Keratinocyte (primary cell): ENCODE measurements around the gene TPSAB1. TPM values are rescaled to one million over a fixed set of nuclear protein-coding genes. Genes with fewer than 3 reads are reported as not detected.

ENCODE experiments used
- DNase-seq: peaks from one replicate; pipeline ENCODE4 v3.0.0-alpha.2; 2011; ENCODE audit warnings: low read depth, missing footprints, low spot score
- FAIRE-seq: peaks from 2 replicates; lab custom pipeline; 2011; peaks lifted over from hg19 to GRCh38; lab: Jason Lieb, UNC
- H2AFZ ChIP-seq: 2 replicates; pipeline ENCODE4 v1.6.0; 2012; ENCODE audit warnings: low read length, control low read depth, inconsistent platforms; ENCODE audit not compliant: control insufficient read depth
- H3K27ac ChIP-seq: 2 replicates; pipeline ENCODE4 v1.5.1; 2011; ENCODE audit warnings: low read length; ENCODE audit not compliant: control insufficient read depth, insufficient read depth
- H3K27me3 ChIP-seq: 3 replicates; pipeline ENCODE4 v1.6.0; 2011; ENCODE audit warnings: low read length; ENCODE audit not compliant: control insufficient read depth, insufficient read depth; ENCODE audit errors: extremely low read depth
- H3K36me3 ChIP-seq, 2 experiments: 2 replicates in 1 of 2; 3 replicates in 1 of 2; pipeline ENCODE4 v1.5.1; 2011; ENCODE audit warnings: low read length in 2 of 2, mild to moderate bottlenecking in 1 of 2; ENCODE audit not compliant: control insufficient read depth in 2 of 2, insufficient read depth in 2 of 2; ENCODE audit errors: extremely low read depth in 1 of 2
- H3K4me1 ChIP-seq: 3 replicates; pipeline ENCODE4 v1.5.1; 2011; ENCODE audit warnings: low read length; ENCODE audit not compliant: control insufficient read depth, insufficient read depth; ENCODE audit errors: extremely low read depth
- H3K4me2 ChIP-seq: 3 replicates; pipeline ENCODE4 v1.6.0; 2011; ENCODE audit warnings: low read depth, low read length; ENCODE audit not compliant: control insufficient read depth, insufficient read depth; ENCODE audit errors: extremely low read depth
- H3K4me3 ChIP-seq, 3 experiments: fragments of 200-600 bp in 1 of 3; sonication (generic) in 1 of 3; 2 replicates in 2 of 3; 3 replicates in 1 of 3; pipeline ENCODE4 v1.5.1; 2011 to 2016; ENCODE audit warnings: low read length in 3 of 3, mild to moderate bottlenecking in 3 of 3, control low read depth in 2 of 3, inconsistent platforms in 1 of 3, low read depth in 1 of 3, mixed read lengths in 1 of 3, mixed run types in 1 of 3, moderate library complexity in 1 of 3; ENCODE audit not compliant: control insufficient read depth in 2 of 3, insufficient read depth in 2 of 3; ENCODE audit errors: extremely low read depth in 1 of 3
- H3K79me2 ChIP-seq: 2 replicates; pipeline ENCODE4 v1.6.0; 2012; ENCODE audit warnings: low read length; ENCODE audit not compliant: control insufficient read depth, insufficient read depth
- H3K9ac ChIP-seq: 3 replicates; pipeline ENCODE4 v1.6.0; 2011; ENCODE audit warnings: low read length; ENCODE audit not compliant: control insufficient read depth, insufficient read depth; ENCODE audit errors: extremely low read depth
- H3K9me1 ChIP-seq: 3 replicates; pipeline ENCODE4 v1.6.0; 2011; ENCODE audit warnings: low read length; ENCODE audit not compliant: control insufficient read depth, insufficient read depth; ENCODE audit errors: extremely low read depth
- H3K9me3 ChIP-seq: 2 replicates; pipeline ENCODE4 v1.5.1; 2012; ENCODE audit warnings: low read depth, low read length; ENCODE audit not compliant: control insufficient read depth
- H4K20me1 ChIP-seq: 3 replicates; pipeline ENCODE4 v1.6.0; 2011; ENCODE audit warnings: low read length; ENCODE audit not compliant: control insufficient read depth, insufficient read depth; ENCODE audit errors: extremely low read depth
- EZH2 ChIP-seq: IDR thresholded peaks from one replicate; pipeline ENCODE4 v1.6.1; 2012; ENCODE audit warnings: inconsistent platforms, mild to moderate bottlenecking, low read length, moderate library complexity
- dilution Hi-C: fragments of 300-500 bp; cut with MboI; formaldehyde crosslinking; loops from one replicate; pipeline ENCODE4 v1.7.0; 2020; ENCODE audit warnings: low sequenced_read_pairs; ENCODE audit not compliant: extremely low pct_ligation_motif_present
- polyA plus RNA-seq, 5 experiments: library from polyadenylated mRNA; depleted of rRNA in 3 of 5; stranded (reverse) in 3 of 5; stranded (forward) in 1 of 5; unstranded in 1 of 5; fragments of >200 nt; gene quantifications; 1 replicate in 1 of 5; 2 replicates in 3 of 5; 3 replicates in 1 of 5; pipeline versions ENCODE4 v1.2.1 to v1.2.3, GENCODE V29; 2011 to 2012; ENCODE audit warnings: missing spikeins in 2 of 5, low read depth in 1 of 5, low replicate concordance in 1 of 5
- TF ChIP-seq, protein P1 (sequence below), 3 experiments: IDR thresholded peaks in 1 of 3; conservative IDR thresholded peaks in 1 of 3; optimal IDR thresholded peaks in 1 of 3; 2 replicates in 2 of 3; 3 replicates in 1 of 3; pipeline versions ENCODE3 to v1.5.1; 2011; ENCODE audit warnings: low read length in 3 of 3, mild to moderate bottlenecking in 3 of 3, moderate library complexity in 2 of 3, control low read depth in 1 of 3, inconsistent platforms in 1 of 3; ENCODE audit not compliant: insufficient read depth in 2 of 3; ENCODE audit errors: extremely low read depth in 1 of 3

TPSAB1 gene
- polyA plus RNA-seq, 1 donor (not counting 4 experiments of a cell fraction or from before 2014, with no cell fraction given): not detected

DNA sequence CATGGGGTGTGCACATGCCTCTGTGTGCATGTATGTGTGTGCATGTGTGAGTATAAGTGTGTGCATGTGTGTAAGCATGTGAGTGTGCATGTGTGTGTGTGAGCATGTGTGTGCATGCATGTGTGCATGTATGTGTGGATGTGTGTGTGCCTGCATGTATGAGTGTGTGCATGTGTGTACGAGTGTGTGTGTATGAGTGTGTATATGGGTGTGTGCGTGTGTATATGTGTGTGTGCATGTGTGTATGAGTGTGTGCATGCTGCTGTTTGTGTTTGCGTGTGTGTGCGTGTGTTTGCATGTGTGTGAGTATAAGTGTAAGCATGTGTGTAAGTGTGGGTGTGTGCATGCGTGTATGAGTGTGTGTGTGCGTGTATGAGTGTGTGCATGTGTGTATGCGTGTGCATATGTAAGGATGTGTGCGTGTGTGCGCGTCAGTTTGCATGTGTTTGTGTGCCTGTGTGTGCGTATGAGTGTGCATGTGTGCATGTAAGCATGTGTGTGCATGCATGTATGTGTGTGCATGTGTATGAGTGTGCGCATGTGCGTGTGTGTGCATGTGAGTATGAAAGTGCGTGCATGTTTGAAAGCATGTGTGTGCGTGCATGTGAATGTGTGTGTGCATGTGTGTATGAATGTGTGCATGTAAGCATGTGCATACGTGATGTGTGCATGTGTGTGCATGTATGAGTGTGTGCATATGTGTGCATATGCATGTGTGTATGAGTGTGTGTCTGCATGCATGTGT is 24.0 kb downstream of the TPSAB1 start:
- Histone ChIP-seq H2AFZ (no peak overlapping the region), H3K9me1 (no peaks in the 10 kb centered on the region), H3K4me1 (no peaks in the 10 kb centered on the region), H3K79me2 (no peaks in the 10 kb centered on the region), H3K27ac (no peak overlapping the region), H4K20me1 (no peaks in the 10 kb centered on the region), H3K4me2 (no peak overlapping the region), H3K4me3 (no peak overlapping the region), H3K36me3 (no peaks in the 10 kb centered on the region), H3K9ac (no peak overlapping the region), H3K9me3 (peaks cover 2% of the 10 kb centered on the region), H3K27me3 (peaks cover 40% of the 10 kb centered on the region)
- TF ChIP-seq, protein P1, sequence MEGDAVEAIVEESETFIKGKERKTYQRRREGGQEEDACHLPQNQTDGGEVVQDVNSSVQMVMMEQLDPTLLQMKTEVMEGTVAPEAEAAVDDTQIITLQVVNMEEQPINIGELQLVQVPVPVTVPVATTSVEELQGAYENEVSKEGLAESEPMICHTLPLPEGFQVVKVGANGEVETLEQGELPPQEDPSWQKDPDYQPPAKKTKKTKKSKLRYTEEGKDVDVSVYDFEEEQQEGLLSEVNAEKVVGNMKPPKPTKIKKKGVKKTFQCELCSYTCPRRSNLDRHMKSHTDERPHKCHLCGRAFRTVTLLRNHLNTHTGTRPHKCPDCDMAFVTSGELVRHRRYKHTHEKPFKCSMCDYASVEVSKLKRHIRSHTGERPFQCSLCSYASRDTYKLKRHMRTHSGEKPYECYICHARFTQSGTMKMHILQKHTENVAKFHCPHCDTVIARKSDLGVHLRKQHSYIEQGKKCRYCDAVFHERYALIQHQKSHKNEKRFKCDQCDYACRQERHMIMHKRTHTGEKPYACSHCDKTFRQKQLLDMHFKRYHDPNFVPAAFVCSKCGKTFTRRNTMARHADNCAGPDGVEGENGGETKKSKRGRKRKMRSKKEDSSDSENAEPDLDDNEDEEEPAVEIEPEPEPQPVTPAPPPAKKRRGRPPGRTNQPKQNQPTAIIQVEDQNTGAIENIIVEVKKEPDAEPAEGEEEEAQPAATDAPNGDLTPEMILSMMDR (optimal IDR thresholded peaks at IDR 0.05 in 1 of 3, IDR thresholded peaks at IDR 0.05 in 1 of 3, conservative IDR thresholded peaks at IDR 0.05 in 1 of 3; ENCODE audit: extremely low read depth in 1 of 3, insufficient read depth in 2 of 3, low read length in 3 of 3): no peak
- no peak for TF ChIP-seq EZH2
- DNase-seq (no peak), FAIRE-seq (no peak)
- dilution Hi-C loops: no loop called here

DNA sequence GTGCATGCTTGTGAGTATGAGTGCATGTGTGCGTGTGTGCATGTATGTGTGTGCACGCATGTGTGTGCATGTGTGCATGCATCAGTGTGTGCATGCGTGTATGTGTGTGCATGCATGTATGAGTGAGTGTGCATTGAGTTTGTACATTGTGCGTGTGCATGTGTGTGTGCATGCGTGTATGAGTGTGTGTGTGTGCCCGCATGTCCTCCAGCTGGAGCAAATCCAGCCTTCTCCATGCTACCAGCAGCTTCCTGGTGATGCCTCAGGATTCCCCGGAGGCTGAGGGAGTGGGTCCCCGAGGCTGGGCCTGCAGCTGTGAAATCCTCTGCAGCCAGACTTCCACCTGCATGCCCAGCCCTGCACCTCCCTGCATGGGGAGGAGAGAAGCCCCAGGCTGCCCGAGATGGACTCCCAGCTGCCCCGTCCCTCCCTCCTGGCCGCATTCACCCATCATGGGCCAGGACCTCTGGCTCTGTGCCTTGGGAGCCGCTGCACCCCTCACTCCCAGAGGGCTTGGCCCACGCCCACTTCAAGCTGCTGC is 24.7 kb downstream of the TPSAB1 start:
- Histone ChIP-seq H3K27me3 (peaks cover 33% of the 10 kb centered on the region), H3K79me2 (no peaks in the 10 kb centered on the region), H3K36me3 (no peaks in the 10 kb centered on the region), H4K20me1 (no peaks in the 10 kb centered on the region), H3K27ac (no peak overlapping the region), H3K4me2 (no peak overlapping the region), H3K9me1 (no peaks in the 10 kb centered on the region), H3K9me3 (peaks cover 2% of the 10 kb centered on the region), H3K4me1 (no peaks in the 10 kb centered on the region), H3K4me3 (no peak overlapping the region), H3K9ac (no peak overlapping the region), H2AFZ (no peak overlapping the region)
- no peak for FAIRE-seq
- dilution Hi-C loops: no loop called here
- no peak for DNase-seq
- TF ChIP-seq EZH2: no peak
- TF ChIP-seq, protein P1 (optimal IDR thresholded peaks at IDR 0.05 in 1 of 3, IDR thresholded peaks at IDR 0.05 in 1 of 3, conservative IDR thresholded peaks at IDR 0.05 in 1 of 3; ENCODE audit: extremely low read depth in 1 of 3, insufficient read depth in 2 of 3, low read length in 3 of 3): no peak
